Posterior cingulate gyrus (tissue), 11 donors: ENCODE data around the gene MANF.

Experiments
- DNase-seq, 10 donors: peaks; one replicate each; pipeline versions ENCODE4 v3.0.0 to v3.0.0-alpha.2; 2020 to 2021; ENCODE audit warnings: mixed read lengths in 3 of 10
- intact Hi-C: fragments of 100-400 bp; cut with DNase I; formaldehyde crosslinking; loops from one replicate; pipeline ENCODE4 v1.15.1; 2023

MANF gene

DNA sequence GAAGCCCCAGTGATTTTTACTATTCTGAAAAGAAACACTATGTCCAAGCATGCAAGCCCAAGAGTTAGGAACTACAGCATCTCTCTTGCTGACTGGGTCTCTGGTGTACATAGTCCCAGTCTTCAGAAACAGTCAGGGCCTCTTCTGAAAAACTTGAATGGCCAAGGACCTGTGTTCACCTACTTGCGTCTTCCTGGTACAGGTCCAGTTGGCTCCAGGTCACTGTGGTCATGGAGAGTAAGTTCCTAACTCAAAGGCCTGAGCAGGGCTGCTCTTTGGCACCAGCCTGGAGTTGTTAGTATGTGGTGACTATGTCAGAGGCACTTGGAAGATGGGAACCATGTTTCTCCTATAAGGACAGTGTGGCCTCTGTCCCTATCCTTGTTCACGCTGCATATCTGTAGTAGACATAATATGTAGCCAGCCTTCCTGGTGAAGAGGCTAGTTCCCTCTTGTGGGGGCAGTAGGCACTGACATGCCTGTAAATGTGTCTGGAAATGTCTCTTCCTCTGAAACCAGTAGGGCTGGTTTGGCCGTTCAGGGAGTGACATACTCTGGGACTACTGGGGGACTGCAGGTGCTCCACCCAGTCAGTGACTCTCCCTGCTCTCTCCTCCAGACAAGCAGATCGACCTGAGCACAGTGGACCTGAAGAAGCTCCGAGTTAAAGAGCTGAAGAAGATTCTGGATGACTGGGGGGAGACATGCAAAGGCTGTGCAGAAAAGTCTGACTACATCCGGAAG is 3.4 kb downstream of the MANF start:
- peak in 1 of 10 donors; percentile 52 for DNase-seq
- intact Hi-C loops, result loop anchor here (5.0 kb wide), 1 partner anchor 114 kb away; the partner anchor contains the start of gene DCAF1

DNA sequence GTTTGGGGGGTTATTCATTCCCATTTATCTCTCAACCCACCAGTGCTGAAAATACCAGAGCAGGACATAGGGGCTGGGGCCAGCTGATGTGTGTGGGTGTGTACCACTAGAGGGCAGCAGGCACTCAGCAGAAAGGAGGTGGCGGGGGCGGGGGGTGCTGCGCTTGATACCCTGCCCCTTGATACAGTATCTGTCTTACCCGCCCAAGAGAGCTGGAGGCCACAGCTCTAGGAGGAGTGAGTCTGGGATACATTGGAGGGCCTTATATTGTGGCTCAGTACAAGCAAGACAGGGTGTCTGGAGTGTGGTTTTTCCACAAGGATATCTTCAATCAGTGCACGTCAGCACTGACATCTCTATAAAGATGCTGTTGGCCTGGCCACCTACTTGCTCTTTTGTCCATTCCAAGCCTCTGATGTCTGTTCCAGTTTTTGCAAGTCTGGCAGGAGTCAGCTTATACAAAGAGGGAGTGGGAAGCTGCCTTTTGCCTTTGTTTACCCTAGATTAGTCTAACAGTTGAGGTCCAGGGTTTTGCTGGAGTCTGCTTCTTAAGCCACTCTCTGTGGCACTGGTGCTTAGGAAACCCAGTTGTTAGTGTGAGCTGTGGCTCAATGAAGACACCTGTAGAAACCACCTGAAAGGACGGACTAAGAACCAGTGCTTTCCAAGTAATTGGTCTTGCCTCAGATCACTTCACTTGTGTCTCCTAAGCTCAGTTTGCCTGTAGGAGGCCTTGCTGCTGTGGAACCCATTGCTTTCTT is 4.5 kb downstream of the MANF start:
- intact Hi-C loops, result loop anchor here (5.0 kb wide), 1 partner anchor 113 kb away; the partner anchor contains the start of gene DCAF1
- peak in 6 of 10 donors; percentile 31 to 90 (median 52) for DNase-seq

- DNase-seq, result no peak
- intact Hi-C loops, result no loop called here
Measured at GRCh38 chr3:51390246-51391074, 5.4 kb downstream of the MANF start.

GRCh38 chr3:51391075-51391565 is 6.0 kb downstream of the MANF start, which contains the start of gene RBM15B:
Gene RBM15B, plus strand, starts transcription at chr3:51391285. Its CDS starts 115 bp downstream, at chr3:51391400.
- DNase-seq, result peak; percentile 96 to 100 (median 97)
- intact Hi-C loops, result no loop called here

GRCh38 chr3:51391566-51392354 is 6.7 kb downstream of the MANF start:
- DNase-seq, result peak in 3 of 10 donors; percentile 28 to 85 (median 80)
- intact Hi-C loops, result loop anchor here (2.0 kb wide), 1 partner anchor 279 kb away; the partner anchor contains the start of gene TEX264

DNA sequence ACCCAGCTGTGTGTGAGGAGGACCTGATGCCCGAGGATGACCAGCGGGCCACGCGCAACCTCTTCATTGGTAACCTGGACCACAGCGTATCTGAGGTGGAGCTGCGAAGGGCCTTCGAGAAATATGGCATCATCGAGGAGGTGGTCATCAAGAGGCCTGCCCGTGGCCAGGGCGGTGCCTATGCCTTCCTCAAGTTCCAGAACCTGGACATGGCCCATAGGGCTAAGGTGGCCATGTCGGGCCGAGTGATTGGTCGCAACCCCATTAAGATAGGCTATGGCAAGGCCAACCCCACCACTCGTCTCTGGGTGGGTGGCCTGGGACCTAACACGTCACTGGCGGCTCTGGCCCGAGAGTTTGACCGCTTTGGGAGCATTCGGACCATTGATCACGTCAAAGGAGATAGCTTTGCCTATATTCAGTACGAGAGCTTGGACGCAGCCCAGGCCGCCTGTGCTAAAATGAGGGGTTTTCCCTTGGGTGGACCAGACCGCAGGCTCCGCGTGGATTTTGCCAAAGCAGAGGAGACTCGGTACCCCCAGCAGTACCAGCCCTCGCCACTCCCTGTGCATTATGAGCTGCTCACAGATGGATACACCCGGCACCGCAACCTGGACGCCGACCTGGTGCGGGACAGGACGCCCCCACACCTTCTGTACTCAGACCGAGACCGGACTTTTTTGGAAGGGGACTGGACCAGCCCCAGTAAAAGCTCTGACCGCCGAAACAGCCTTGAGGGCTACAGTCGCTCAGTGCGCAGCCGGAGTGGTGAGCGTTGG is 7.5 kb downstream of the MANF start:
- peak in 1 of 10 donors; percentile 59 for DNase-seq

GRCh38 chr3:51393134-51393495 is 8.0 kb downstream of the MANF start:
- intact Hi-C loops, result loop anchor here (2.0 kb wide), 1 partner anchor 278 kb away; the partner anchor contains the start of gene TEX264
- DNase-seq, result peak in 1 of 10 donors; percentile 59

More for the DNA sequence above, 7.5 kb downstream of the MANF start:
- intact Hi-C loops, result loop anchor here (2.0 kb wide), 1 partner anchor 278 kb away; the partner anchor contains the start of gene TEX264

- intact Hi-C loops, result loop anchor here (2.0 kb wide), 1 partner anchor 277 kb away; the partner anchor contains the start of gene TEX264
Measured at GRCh38 chr3:51393564-51393963, 8.5 kb downstream of the MANF start.

DNA sequence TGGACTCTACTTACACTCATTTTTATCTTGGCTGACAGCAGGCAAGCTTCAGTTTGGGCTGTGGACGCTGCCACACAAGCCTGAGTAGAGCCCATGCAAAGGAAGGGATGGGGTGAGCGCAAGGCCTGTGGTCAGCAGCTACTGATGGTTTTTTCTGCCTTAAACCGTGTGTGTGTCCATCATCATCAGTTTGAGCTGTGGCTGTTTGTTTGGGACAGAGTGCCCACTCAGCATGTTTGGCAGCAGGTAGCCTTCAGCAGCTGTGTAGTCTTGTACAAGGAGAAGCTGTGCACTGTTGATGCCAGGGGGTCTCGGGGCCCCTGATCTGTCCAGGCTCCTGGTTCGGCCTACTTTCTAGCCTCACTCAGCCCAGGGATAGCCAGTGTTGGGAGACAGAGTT is 9.4 kb downstream of the MANF start:
- intact Hi-C loops, result no loop called here
- DNase-seq, result peak in 1 of 10 donors; percentile 58

More at GRCh38 chr3:51393564-51393963, 8.5 kb downstream of the MANF start:
- peak in 1 of 10 donors; percentile 67 for DNase-seq

DNA sequence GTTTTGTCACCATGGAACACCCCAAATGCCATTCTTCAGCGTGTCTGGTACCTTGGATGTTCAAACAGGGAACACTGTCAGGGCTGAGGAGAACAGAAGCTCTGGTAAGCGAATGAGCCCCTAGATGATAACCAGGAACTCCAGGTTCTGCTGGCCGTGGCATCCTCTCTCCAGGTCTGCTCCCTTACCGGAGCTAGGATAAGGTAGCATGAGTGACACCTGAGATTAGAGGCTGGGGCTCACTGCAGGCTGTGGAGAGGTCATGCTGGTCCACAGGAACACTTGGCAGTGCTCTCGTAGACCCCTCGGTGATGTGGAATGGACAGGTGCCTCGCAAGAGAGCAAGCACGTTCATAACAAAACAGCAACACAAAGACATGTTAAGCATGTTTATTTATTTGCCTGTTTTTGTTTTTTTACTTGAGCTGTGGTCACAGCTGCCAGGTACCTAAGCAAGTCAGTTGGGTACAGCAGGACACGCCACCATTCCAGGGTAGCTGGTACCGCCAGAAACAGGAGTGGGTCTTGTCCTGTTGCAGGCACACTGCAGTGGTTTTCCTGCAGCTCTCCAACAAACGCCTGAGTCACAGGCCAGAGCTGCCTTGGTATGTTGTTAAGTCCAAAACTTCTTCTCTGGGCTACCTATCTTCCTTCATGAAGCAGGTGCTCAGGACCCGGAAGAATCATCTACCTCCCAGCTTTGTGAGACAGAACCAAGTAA is 10.6 kb downstream of the MANF start:
- DNase-seq, result peak in 1 of 10 donors; percentile 78
- intact Hi-C loops, result no loop called here

- DNase-seq, result peak in 1 of 10 donors; percentile 58
- intact Hi-C loops, result no loop called here
Measured at GRCh38 chr3:51396401-51396800, 11.3 kb downstream of the MANF start.

DNA sequence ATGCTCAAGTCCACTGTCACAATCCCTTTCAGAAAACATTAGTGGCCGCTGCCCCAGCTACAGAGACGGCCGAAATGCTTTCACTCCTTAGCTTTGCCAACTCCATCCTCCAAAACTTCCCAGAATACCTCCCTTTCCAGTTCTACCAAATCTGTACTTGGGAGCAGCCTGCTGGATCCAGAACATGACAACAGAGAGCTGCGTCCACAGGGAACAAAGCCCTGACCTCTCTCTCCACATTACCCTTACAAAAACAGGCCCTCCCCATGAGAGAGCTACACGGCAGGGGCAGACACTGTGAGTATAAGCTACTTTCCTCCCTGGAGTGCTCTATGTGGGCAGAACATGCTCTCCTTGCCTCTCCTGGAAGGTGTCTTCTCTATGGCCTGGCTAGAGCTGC is 12.3 kb downstream of the MANF start:
- intact Hi-C loops, result no loop called here
- peak in 1 of 10 donors; percentile 31 for DNase-seq

DNA sequence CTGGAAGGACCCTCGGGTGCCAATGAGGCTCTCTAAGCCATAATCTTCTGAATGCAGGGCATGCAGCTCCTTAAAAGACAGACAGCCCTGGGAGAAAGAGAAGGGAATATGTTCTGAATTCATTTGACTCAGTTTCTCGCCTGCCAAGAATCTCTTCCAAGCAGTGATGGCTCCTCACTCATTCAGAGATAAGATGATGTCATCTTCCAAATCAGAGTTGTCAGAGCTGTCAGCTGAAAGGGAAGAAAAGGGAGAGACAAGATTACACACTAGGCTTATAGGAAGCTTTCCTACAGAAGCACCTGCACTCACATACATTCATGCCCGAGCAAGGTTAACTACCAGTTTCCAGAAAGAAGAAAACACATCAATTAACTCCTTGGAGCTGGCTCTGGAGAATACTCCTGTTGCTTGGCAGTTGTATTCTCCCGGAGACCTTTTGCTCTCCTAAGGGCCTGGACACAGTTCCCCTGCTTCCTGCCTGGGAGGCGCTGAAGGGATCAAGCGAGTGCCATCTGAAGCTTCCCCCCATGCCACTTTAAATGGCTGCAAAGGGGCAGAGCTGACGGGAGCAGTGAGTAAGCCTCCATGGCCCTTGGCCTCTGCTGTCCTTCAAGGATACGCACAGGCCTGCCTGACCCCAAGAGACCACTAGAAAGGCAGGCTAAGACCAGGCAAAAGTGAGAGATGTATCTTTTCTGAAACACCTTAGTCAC is 13.7 kb downstream of the MANF start:
- intact Hi-C loops, result no loop called here
- peak in 1 of 10 donors; percentile 8 for DNase-seq

GRCh38 chr3:51400166-51400565 is 15.1 kb downstream of the MANF start:
- peak in 1 of 10 donors; percentile 28 for DNase-seq
- intact Hi-C loops, result no loop called here

DNA sequence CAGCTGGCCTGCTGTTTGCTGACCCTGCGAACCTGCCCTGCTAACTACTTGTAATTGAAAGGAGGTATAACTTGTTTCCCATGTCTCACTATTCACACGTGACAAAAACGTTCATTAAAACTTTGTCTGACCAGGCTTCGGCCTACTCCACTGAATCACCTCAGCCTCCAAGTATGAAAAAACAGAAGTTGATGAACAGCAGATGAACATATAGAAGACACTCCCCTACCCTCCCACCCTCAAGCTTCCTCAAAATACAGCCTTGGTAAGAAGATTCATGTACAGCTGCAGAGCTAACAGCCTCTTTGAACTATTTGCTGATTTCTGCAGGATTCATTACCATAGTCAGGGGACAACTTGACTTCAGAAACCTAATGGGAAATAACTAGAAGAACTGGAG is 16.6 kb downstream of the MANF start:
- intact Hi-C loops, result no loop called here
- DNase-seq, result no peak

DNA sequence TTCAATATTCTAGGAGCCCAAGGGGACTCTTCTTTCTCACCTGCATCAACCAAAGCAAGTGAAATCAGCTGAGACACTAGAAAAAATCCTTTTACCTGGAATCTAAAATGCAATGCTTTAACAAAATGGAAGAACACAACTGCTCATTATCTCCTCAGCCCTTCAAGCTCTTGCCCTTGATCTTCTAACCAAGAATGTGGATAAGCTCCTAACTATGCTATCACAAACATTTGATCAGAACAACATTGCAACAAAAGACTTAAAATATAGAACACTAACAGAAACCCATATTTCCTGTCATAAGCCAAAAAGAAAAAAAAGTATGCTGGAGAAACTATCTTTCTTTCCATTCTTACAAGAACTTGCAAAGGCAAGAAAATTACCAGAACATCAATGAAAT is 18.6 kb downstream of the MANF start:
- intact Hi-C loops, result no loop called here
- no peak for DNase-seq

DNA sequence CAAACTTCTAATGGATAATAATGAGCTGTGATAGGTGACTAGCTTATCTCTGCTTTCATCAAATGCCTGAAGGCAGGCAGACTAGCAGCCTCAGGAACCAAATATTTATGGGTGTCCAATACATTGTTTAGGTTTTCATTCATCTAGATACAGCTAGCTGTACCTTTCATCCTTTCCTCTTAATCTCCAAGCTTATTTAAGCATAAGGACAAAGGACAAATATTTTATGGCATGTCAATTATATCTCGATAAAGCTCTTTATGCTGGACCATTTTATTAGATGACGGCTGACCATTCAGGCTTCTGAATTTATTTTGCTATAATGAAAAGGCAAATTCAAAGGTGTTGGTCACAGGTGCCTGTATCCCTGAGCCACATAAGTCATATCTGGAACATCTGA is 22.9 kb downstream of the MANF start:
- intact Hi-C loops, result no loop called here
- DNase-seq, result no peak
